Fibroblast of villous mesenchyme (primary cell): ENCODE measurements around the gene CLCC1. TPM values are rescaled to one million over a fixed set of nuclear protein-coding genes. Genes with fewer than 3 reads are reported as not detected.
A peak's percentile ranks its signal among the peaks of the same experiment; 100 is the strongest.

Experiments used
- DNase-seq: peaks from one replicate; pipeline ENCODE4 v3.0.0-alpha.2; 2010; ENCODE audit warnings: low read depth
- H3K4me3 ChIP-seq: 2 replicates; pipeline ENCODE4 v1.5.1; 2011; ENCODE audit warnings: low read depth, mild to moderate bottlenecking, low read length
- total RNA-seq: library from RNA; depleted of rRNA; stranded (reverse); fragments of >200 nt; gene quantifications from 2 replicates; pipeline ENCODE4 v1.2.3, GENCODE V29; 2012
- TF ChIP-seq, protein P1 (sequence below): IDR thresholded peaks from 2 replicates; pipeline ENCODE4 v1.5.1; 2012; ENCODE audit warnings: low read depth, mild to moderate bottlenecking, low read length; ENCODE audit not compliant: insufficient read depth

The CLCC1 gene
- total RNA-seq, 1 donor: 41.9 TPM

DNA sequence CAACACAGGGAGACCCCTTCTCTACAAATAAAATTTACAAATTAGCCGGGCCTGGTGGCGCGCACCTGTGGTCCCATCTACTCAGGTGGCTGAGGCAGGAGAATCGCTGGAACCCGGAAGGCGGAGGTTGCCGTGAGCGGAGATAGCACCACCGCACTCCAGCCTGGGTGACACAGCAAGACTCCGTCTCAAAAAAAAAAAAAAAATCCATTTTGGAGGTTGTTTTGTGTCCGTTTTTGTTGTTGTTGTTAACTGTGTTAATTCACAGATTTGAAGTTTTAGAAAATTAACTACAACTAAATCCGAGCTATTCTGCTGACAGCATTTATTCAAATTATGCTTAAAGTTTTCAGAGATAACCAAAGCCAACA, 618 bp downstream of the CLCC1 start:
- TF ChIP-seq, protein P1, sequence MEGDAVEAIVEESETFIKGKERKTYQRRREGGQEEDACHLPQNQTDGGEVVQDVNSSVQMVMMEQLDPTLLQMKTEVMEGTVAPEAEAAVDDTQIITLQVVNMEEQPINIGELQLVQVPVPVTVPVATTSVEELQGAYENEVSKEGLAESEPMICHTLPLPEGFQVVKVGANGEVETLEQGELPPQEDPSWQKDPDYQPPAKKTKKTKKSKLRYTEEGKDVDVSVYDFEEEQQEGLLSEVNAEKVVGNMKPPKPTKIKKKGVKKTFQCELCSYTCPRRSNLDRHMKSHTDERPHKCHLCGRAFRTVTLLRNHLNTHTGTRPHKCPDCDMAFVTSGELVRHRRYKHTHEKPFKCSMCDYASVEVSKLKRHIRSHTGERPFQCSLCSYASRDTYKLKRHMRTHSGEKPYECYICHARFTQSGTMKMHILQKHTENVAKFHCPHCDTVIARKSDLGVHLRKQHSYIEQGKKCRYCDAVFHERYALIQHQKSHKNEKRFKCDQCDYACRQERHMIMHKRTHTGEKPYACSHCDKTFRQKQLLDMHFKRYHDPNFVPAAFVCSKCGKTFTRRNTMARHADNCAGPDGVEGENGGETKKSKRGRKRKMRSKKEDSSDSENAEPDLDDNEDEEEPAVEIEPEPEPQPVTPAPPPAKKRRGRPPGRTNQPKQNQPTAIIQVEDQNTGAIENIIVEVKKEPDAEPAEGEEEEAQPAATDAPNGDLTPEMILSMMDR: no peak
- no peak for DNase-seq
- H3K4me3 ChIP-seq: peak overlapping the region; percentile 79

DNA sequence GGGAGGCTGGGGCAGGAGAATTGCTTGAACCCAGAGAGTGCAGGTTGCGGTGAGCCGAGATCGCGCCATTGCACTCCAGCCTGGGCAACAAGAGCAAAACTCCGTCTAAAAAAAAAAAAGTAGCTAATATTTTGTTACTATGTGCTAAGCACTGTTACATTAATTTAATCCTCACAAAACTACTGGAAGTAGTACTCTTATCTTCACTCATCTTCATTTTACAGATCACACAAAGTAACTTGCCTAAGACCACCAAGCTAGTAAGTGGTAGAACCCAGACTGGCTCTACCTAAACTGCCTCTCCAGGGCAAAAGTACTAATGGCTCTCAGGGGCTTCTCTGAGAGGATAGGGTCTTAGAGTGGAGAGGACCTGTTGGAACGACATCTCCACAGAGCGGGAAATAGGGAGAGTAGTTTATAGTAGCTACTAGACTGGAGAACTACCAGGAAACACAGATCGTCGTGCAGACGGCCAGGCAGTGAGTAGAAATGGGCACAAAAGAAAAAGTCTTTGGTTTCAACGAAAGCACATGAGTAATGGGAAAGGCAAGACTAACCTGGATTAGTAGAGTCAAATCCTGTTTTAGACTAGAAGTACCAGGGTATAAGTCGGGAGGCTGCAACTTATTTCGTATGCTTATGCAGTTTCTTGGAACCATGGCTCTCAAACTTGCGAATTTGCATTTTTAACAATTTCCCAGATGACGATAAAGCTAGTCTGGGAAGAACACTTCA, 1.4 kb downstream of the CLCC1 start:
- no peak for DNase-seq
- TF ChIP-seq, protein P1: no peak
- H3K4me3 ChIP-seq: peak overlapping the region; percentile 79

DNA sequence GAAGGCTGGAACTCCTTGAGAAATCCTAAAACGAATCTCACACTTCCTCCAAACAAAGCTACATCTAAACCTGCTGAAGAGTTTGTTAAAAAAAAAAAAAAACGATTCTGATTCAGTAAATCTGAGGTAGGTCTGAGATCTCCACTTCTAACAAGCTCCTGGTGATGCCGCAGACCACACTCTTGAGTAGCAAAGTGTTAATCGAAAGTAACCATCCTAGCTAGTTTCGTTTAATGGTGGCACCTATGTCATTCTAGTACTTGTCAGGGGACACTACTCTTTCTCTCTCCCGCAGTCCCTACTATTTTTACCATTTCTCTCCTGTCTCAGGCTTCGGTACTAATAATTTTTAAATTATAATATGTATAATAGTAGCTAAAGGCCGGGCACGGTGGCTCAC, 2.1 kb downstream of the CLCC1 start:
- TF ChIP-seq, protein P1: no peak
- no peak overlapping the region for H3K4me3 ChIP-seq
- DNase-seq: no peak

DNA sequence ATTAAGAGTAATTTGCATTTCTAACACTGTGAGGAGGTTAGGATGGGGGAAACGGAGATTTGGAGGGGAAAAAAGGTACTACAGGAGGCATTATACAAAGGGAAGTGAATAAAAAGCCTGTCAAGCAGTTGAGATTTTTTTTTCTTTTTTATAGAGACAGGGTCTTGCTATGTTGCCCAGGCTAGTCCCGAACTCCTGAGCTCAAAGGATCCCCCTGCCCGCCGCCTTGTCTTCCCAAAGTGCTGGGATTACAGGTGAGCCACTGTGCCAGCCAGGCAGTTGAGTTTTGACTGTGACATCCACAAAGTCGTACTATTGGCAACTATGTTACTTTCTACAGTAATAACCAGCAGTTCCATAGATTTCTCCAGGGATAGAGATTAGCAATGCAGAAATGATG, 2.6 kb downstream of the CLCC1 start:
- no peak overlapping the region for H3K4me3 ChIP-seq
- TF ChIP-seq, protein P1: no peak
- no peak for DNase-seq

DNA sequence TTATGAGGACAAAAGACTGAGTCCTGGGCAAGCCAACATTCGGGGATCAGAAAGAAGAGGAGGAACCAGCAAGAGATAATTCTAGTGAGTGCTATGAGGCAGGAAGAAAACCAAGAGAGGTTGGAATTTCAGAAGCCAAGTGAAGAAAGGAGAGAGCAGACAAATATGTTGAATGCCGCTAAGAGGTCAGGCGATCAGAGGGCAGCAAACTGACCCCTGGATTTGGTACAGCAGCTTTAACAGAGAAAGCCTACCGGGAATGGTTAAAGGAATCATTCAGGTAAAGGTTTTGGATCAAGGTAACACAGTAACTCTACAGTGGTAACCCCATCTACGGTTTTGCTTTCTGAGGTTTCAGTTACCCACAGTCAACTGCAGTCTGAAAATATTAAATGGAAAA, 5.4 kb downstream of the CLCC1 start:
- no peak for DNase-seq
- TF ChIP-seq, protein P1: no peak
- no peak overlapping the region for H3K4me3 ChIP-seq

- H3K4me3 ChIP-seq: no peak overlapping the region
- TF ChIP-seq, protein P1: no peak
- no peak for DNase-seq
Observed at GRCh38 chr1:108955881-108956280, 7.4 kb downstream of the CLCC1 start.

DNA sequence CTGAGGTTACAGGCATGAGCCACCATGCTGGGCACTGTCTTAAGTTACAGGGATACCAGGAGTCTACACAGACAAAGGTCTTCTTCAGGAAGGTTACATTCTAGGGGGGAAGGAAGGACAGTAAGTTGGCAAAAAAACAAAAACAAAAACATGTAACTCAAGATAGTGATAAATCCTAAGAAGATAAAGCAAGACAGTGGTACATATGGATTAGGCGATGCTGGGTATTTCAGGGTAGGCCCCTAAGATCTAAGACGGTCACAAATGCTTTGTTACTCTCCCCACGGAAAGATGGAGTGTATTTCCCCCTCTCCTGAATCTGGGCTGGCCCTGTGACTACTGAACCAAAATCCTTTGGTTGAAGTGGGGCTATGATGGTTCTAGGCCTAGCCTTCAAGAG, 8.2 kb downstream of the CLCC1 start:
- TF ChIP-seq, protein P1: no peak
- no peak for DNase-seq
- no peak overlapping the region for H3K4me3 ChIP-seq
